Lung (tissue), 12 donors: ENCODE results near the gene KIAA0408. TPM values are rescaled to one million over a fixed set of nuclear protein-coding genes. Genes with fewer than 3 reads are reported as not detected.
"Not testable (repeated sequence)": the region's sequence is repeated elsewhere in the genome, so short reads cannot be mapped to it uniquely, and the experiment has no call there.

Experiments used
- ATAC-seq: fragments of 200-7000 bp; cut with Tn5 transposase; one replicate; pipeline ENCODE4 v1.9.1; 2020; ENCODE audit warnings: moderate number of reproducible peaks; ENCODE audit not compliant: insufficient read depth, low FRiP score
- DNase-seq, 3 donors: peaks; one replicate each; pipeline ENCODE4 v3.0.0-alpha.2; 2013 to 2017
- H3K27ac ChIP-seq, 2 donors: one replicate each; pipeline ENCODE4 v1.5.1; 2013; ENCODE audit warnings: mild to moderate bottlenecking in 2 of 2, moderate library complexity in 2 of 2, control low read depth in 1 of 2, inconsistent platforms in 1 of 2, low read depth in 1 of 2, low read length in 1 of 2
- H3K27me3 ChIP-seq, 3 donors: one replicate each; pipeline ENCODE4 v1.5.1; 2013; ENCODE audit warnings: low read length in 2 of 3; ENCODE audit not compliant: control insufficient read depth in 3 of 3, insufficient read depth in 3 of 3
- H3K36me3 ChIP-seq, 4 donors: one replicate each; pipeline ENCODE4 v1.5.1; 2013; ENCODE audit warnings: low read length in 4 of 4, mild to moderate bottlenecking in 1 of 4, moderate library complexity in 1 of 4; ENCODE audit not compliant: control insufficient read depth in 4 of 4, insufficient read depth in 4 of 4
- H3K4me1 ChIP-seq, 5 donors: one replicate each; pipeline ENCODE4 v1.5.1; 2013; ENCODE audit warnings: low read length in 5 of 5, mild to moderate bottlenecking in 2 of 5, moderate library complexity in 1 of 5; ENCODE audit not compliant: control insufficient read depth in 5 of 5, insufficient read depth in 5 of 5
- H3K4me3 ChIP-seq: one replicate; pipeline ENCODE4 v1.5.1; 2013; ENCODE audit warnings: mild to moderate bottlenecking, control low read depth, moderate library complexity
- H3K9ac ChIP-seq, 2 donors: one replicate each; pipeline ENCODE4 v1.5.1; 2013; ENCODE audit warnings: low read length in 2 of 2, control low read depth in 1 of 2; ENCODE audit not compliant: insufficient read depth in 1 of 2
- H3K9me3 ChIP-seq, 4 donors: one replicate each; pipeline ENCODE4 v1.5.1; 2013; ENCODE audit warnings: low read length in 3 of 4, mild to moderate bottlenecking in 1 of 4, moderate library complexity in 1 of 4; ENCODE audit not compliant: control insufficient read depth in 4 of 4, insufficient read depth in 3 of 4
- WGBS, 2 donors: extraction: QIAGEN DNeasy Blood & Tissue Kit; methylation state at CpG; one replicate each; pipeline ENCODE4 v1.1.7; 2013; 5-methylcytosine and 5-hydroxymethylcytosine counted together
- polyA plus RNA-seq, 2 donors: library from polyadenylated mRNA; stranded (reverse); fragments of 200-250 nt; gene quantifications; one replicate each; pipeline ENCODE4 v1.2.1, GENCODE V29; 2013
- total RNA-seq, 2 donors: library from RNA; depleted of rRNA in 1 of 2; stranded (reverse); fragments of >200 nt in 1 of 2; gene quantifications; one replicate each; pipeline ENCODE4 v1.2.1, GENCODE V29; 2014 to 2021
- TF ChIP-seq, protein P1 (sequence below): IDR thresholded peaks from 2 replicates; pipeline ENCODE4 v1.5.1; 2012; ENCODE audit warnings: mild to moderate bottlenecking; ENCODE audit errors: control extremely low read depth, extremely low read depth
- donor health status: control.
- donor health status: control.
- donor health status: Bipolar disorder and iron deficiency.
- donor health status: healthy.
- donor health status: DM: yes; HTN: yes; CAD: no.

The KIAA0408 gene
- total and polyA plus RNA-seq, 4 donors = 2.9 to 73.0 (median 20.8) TPM

DNA sequence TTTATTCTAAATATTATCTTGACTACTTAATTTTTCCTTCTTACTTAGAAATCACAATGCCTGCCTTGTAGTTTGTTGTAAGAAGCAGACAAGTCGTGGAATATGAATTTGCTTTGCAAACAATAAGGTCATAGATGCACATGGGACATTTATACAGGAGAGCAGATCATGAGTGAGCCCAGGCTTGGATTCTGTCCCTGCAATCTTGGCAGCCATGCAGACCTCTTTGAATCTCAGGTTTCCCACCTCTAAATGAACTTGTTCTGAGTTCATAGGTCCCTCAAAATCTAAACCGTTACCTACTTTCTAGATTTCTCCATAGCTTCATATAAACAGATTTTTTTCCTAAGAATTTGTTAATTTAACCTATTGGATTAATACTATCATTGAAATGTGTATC, 19.5 kb downstream of the KIAA0408 start:
- no peaks in the 10 kb centered on the region for H3K27me3 ChIP-seq
- no peak overlapping the region for H3K27ac ChIP-seq
- WGBS, 2 donors = 24 to 52% methylated on average over 2 of the region's 2 CpGs
- peaks cover 0 to 29% (median 9%) of the 10 kb centered on the region in 4 donors for H3K36me3 ChIP-seq
- TF ChIP-seq, protein P1, sequence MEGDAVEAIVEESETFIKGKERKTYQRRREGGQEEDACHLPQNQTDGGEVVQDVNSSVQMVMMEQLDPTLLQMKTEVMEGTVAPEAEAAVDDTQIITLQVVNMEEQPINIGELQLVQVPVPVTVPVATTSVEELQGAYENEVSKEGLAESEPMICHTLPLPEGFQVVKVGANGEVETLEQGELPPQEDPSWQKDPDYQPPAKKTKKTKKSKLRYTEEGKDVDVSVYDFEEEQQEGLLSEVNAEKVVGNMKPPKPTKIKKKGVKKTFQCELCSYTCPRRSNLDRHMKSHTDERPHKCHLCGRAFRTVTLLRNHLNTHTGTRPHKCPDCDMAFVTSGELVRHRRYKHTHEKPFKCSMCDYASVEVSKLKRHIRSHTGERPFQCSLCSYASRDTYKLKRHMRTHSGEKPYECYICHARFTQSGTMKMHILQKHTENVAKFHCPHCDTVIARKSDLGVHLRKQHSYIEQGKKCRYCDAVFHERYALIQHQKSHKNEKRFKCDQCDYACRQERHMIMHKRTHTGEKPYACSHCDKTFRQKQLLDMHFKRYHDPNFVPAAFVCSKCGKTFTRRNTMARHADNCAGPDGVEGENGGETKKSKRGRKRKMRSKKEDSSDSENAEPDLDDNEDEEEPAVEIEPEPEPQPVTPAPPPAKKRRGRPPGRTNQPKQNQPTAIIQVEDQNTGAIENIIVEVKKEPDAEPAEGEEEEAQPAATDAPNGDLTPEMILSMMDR = no peak
- H3K9me3 ChIP-seq = no peaks in the 10 kb centered on the region
- peaks cover 0 to 6% (median 0%) of the 10 kb centered on the region in 5 donors for H3K4me1 ChIP-seq
- no peak overlapping the region for H3K4me3 ChIP-seq
- H3K9ac ChIP-seq = no peak overlapping the region
- no peak for DNase-seq
- no peak for ATAC-seq

DNA sequence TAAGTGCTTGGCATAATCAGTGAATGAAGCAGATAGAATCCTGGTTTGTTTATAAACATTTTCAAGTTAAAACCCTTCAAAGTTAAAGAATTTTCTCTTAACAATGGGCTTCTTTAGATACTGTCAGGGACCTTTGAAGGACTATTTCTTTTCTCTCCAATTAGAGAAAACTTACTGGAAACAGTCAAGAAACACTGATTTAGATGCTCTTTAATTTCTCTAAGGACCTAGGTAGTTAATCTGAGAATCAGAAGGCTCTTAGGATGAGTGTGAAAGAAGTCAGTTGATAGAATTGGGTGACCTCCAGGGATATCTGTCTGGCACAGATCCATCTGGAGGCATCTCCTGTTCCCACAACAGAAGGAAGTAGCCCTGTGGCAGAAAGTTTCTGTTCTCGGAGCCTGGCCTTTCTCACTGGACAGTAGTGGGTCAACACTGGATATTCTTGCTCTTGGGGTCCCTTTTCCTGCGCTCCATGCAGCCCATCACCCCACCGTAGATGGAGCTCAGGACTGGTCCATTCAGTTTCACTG, 22.5 kb downstream of the KIAA0408 start:
- Histone ChIP-seq H3K27ac (no peak overlapping the region), H3K9me3 (no peaks in the 10 kb centered on the region), H3K4me3 (no peak overlapping the region), H3K27me3 (no peaks in the 10 kb centered on the region), H3K36me3 (peaks cover 0 to 10% (median 0%) of the 10 kb centered on the region in 4 donors), H3K9ac (no peak overlapping the region), H3K4me1 (peaks cover 0 to 6% (median 0%) of the 10 kb centered on the region in 5 donors)
- ATAC-seq (no peak), DNase-seq (no peak)
- WGBS, 2 donors = 78 to 88% methylated on average over 3 of the region's 3 CpGs
- TF ChIP-seq, protein P1 = no peak

DNA sequence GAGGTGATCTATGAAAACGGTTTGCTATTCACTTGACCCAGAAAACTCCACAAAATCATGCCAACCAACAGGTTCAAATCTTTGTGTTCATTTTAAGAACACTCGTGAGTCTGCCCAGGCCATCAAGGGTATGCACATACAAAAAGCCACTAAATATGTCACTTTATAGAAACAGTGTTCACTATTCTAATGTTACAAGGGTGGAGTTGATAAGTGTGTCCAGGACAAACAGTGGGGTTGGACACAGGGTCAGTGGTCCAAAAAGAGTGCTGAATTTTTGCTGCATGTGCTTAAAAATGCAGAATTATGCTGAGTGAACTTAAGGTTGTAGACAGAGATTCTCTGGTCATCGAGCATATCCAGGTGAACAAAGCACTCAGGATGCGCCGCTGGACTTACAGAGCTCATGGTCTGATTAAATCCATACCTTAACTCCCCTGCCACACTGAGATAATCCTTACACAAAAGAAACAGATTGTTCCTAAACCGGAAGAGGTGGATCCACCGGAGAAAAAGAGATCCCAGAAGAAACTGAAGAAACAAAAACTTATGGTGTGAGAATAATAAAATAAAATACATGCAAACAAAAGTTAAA, 23.5 kb downstream of the KIAA0408 start:
- ATAC-seq = no peak
- H3K36me3 ChIP-seq = peaks cover 0 to 10% (median 0%) of the 10 kb centered on the region in 4 donors
- TF ChIP-seq, protein P1 = no peak
- no peak for DNase-seq
- peaks cover 0 to 2% (median 0%) of the 10 kb centered on the region in 5 donors for H3K4me1 ChIP-seq
- H3K9ac ChIP-seq = no peak overlapping the region
- H3K4me3 ChIP-seq = no peak overlapping the region
- no peaks in the 10 kb centered on the region for H3K27me3 ChIP-seq
- 79 to 87% methylated on average over 7 of the region's 7 CpGs for WGBS, 2 donors
- H3K9me3 ChIP-seq = no peaks in the 10 kb centered on the region
- no peak overlapping the region for H3K27ac ChIP-seq

DNA sequence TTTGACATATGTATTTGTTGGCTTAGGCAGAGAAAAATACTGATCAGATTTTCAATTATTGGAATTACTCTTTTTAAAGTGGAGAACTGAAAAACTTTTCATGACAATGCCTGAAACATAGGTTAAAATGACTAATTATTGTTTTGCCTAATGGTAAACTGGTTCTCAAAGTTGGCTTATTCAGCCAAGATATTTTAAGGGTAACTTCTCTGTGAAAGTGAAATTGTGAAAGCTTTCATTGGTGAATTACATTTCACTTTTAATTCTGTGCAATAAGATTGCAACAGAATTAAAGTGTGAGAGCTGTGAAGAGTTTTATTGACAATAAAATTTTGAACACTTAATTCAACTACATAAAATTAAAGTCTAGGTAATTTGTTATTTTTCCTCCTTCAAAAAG, 24.5 kb downstream of the KIAA0408 start:
- no peak overlapping the region for H3K4me3 ChIP-seq
- TF ChIP-seq, protein P1 = no peak
- peaks cover 0 to 10% (median 0%) of the 10 kb centered on the region in 4 donors for H3K36me3 ChIP-seq
- no peaks in the 10 kb centered on the region for H3K27me3 ChIP-seq
- H3K9ac ChIP-seq = no peak overlapping the region
- H3K9me3 ChIP-seq = no peaks in the 10 kb centered on the region
- DNase-seq = no peak
- no peak for ATAC-seq
- no peaks in the 10 kb centered on the region for H3K4me1 ChIP-seq
- H3K27ac ChIP-seq = no peak overlapping the region

DNA sequence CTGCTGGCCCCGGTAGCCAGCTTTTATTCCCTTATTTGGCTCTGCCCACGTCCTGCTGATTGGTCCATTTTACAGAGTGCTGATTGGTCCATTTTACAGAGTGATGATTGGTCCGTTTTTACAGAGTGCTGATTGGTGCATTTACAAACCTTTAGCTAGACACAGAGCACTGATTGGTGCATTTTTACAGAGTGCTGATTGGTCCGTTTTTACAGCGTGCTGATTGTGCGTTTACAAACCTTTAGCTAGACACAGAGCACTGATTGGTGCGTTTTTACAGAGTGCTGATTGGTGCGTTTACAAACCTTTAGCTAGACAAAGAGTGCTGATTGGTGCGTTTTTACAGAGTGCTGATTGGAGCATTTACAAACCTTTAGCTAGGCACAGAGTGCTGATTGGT, 30.6 kb downstream of the KIAA0408 start:
- DNase-seq, ATAC-seq, H3K9ac ChIP-seq, H3K9me3 ChIP-seq, H3K4me1 ChIP-seq, H3K27me3 ChIP-seq, H3K4me3 ChIP-seq, H3K27ac ChIP-seq, H3K36me3 ChIP-seq: not testable (repeated sequence)
- WGBS, 2 donors = 81 to 84% methylated on average over 9 of the region's 9 CpGs
